Endothelial cell of umbilical vein (primary cell): ENCODE data around the gene HECTD3. TPM values are rescaled to one million over a fixed set of nuclear protein-coding genes. Genes with fewer than 3 reads are reported as not detected.

Experiments used
- BruUV-seq: library from RNA; stranded (reverse); fragments of 400-500 nt; replicated peaks from 2 replicates; lab custom pipeline; 2021; lab: Mats Ljungman, UMichigan
- CTCF ChIA-PET: fragments of 300-600, 350-600 bp; sonication (Branson Sonifier 250); formaldehyde crosslinking; loops from one replicate; lab custom pipeline; 2021; ENCODE audit warnings: antibody characterized with exemption, inconsistent platforms; lab: Charles Lee
- POLR2A ChIA-PET: fragments of 300-600, 350-600 bp; sonication (Branson Sonifier 250); formaldehyde crosslinking; loops from one replicate; lab custom pipeline; 2021; ENCODE audit warnings: antibody characterized with exemption, inconsistent platforms; lab: Charles Lee
- DNase-seq: peaks from one replicate; pipeline ENCODE4 v3.0.0-alpha.2; 2011; ENCODE audit warnings: low read depth, low spot score
- FAIRE-seq: peaks from 2 replicates; lab custom pipeline; 2011; peaks lifted over from hg19 to GRCh38; lab: Jason Lieb, UNC
- H2AFZ ChIP-seq: 2 replicates; pipeline ENCODE4 v1.6.0; 2012; ENCODE audit warnings: low read depth, low read length, control low read depth, inconsistent platforms
- H3K27ac ChIP-seq: 2 replicates; pipeline ENCODE4 v1.5.1; 2011; ENCODE audit warnings: low read depth, mild to moderate bottlenecking, control low read depth, low read length, moderate library complexity; ENCODE audit not compliant: insufficient read depth
- H3K27me3 ChIP-seq, 2 experiments: 2 replicates each; pipeline versions ENCODE4 v1.6.0 to v1.6.1; 2011; ENCODE audit warnings: low read length in 2 of 2, mixed read lengths in 1 of 2; ENCODE audit not compliant: control insufficient read depth in 2 of 2, insufficient read depth in 2 of 2
- H3K36me3 ChIP-seq, 2 experiments: 2 replicates in 1 of 2; 3 replicates in 1 of 2; pipeline ENCODE4 v1.5.1; 2011; ENCODE audit warnings: low read length in 2 of 2, mild to moderate bottlenecking in 1 of 2, moderate library complexity in 1 of 2; ENCODE audit not compliant: control insufficient read depth in 2 of 2, insufficient read depth in 2 of 2; ENCODE audit errors: extremely low read depth in 1 of 2
- H3K4me1 ChIP-seq: 3 replicates; pipeline ENCODE4 v1.5.1; 2011; ENCODE audit warnings: mild to moderate bottlenecking, low read length; ENCODE audit not compliant: control insufficient read depth, insufficient read depth; ENCODE audit errors: extremely low read depth
- H3K4me2 ChIP-seq: 2 replicates; pipeline ENCODE4 v1.6.1; 2011; ENCODE audit warnings: low read length, control low read depth, mixed read lengths; ENCODE audit not compliant: insufficient read depth
- H3K4me3 ChIP-seq, 3 experiments: fragments of 200-600 bp in 1 of 3; sonication (generic), shearing (Covaris generic) in 1 of 3; replicated peaks in 1 of 3; 2 replicates each; pipeline ENCODE4 v1.5.1; 2011 to 2016; ENCODE audit warnings: control low read depth in 3 of 3, low read length in 3 of 3, mild to moderate bottlenecking in 2 of 3, inconsistent platforms in 1 of 3, low read depth in 1 of 3, moderate library complexity in 1 of 3; ENCODE audit not compliant: insufficient read depth in 1 of 3
- H3K79me2 ChIP-seq: 2 replicates; pipeline ENCODE4 v1.6.0; 2012; ENCODE audit warnings: low read length, inconsistent platforms; ENCODE audit not compliant: control insufficient read depth, insufficient read depth
- H3K9ac ChIP-seq: replicated peaks from 2 replicates; pipeline ENCODE3; 2011; ENCODE audit warnings: low read length, control low read depth; ENCODE audit not compliant: insufficient read depth; ENCODE audit errors: extremely low read depth
- H3K9me1 ChIP-seq: replicated peaks from 3 replicates; pipeline ENCODE4 v1.6.0; 2011; ENCODE audit warnings: mild to moderate bottlenecking, low read length; ENCODE audit not compliant: control insufficient read depth, insufficient read depth; ENCODE audit errors: extremely low read depth
- H3K9me3 ChIP-seq: replicated peaks from 2 replicates; pipeline ENCODE4 v1.5.1; 2012; ENCODE audit warnings: low read length, inconsistent platforms; ENCODE audit not compliant: control insufficient read depth, insufficient read depth
- H4K20me1 ChIP-seq: replicated peaks from 2 replicates; pipeline ENCODE3; 2011; ENCODE audit warnings: mild to moderate bottlenecking, low read length; ENCODE audit not compliant: control insufficient read depth, insufficient read depth; ENCODE audit errors: extremely low read depth
- EZH2 ChIP-seq: IDR thresholded peaks from 2 replicates; pipeline ENCODE4 v1.6.1; 2012; ENCODE audit warnings: borderline replicate concordance, low read depth, mild to moderate bottlenecking, moderate library complexity, low read length, inconsistent platforms; ENCODE audit not compliant: severe bottlenecking
- FOS ChIP-seq: IDR thresholded peaks from 2 replicates; pipeline ENCODE4 v1.6.1; 2011; ENCODE audit warnings: mild to moderate bottlenecking, low read length, moderate library complexity, borderline replicate concordance; ENCODE audit not compliant: insufficient read depth
- GATA2 ChIP-seq: IDR thresholded peaks from 2 replicates; pipeline ENCODE4 v1.7.0; 2011; ENCODE audit warnings: low read depth, mild to moderate bottlenecking, moderate library complexity, mixed read lengths, low read length; ENCODE audit not compliant: insufficient read length, insufficient read depth
- JUN ChIP-seq: IDR thresholded peaks from 2 replicates; pipeline ENCODE4 v1.6.1; 2011; ENCODE audit warnings: borderline replicate concordance, low read depth; ENCODE audit not compliant: insufficient read length, insufficient read depth
- MYC ChIP-seq: IDR thresholded peaks from one replicate; pipeline ENCODE4 v1.6.1; 2011; ENCODE audit warnings: mild to moderate bottlenecking, low read depth, low read length
- POLR2A ChIP-seq: IDR thresholded peaks from 2 replicates; pipeline ENCODE4 v1.6.1; 2012; ENCODE audit warnings: low read depth, mild to moderate bottlenecking, control low read depth, low read length
- POLR2AphosphoS5 ChIP-seq: IDR thresholded peaks from 2 replicates; pipeline ENCODE4 v1.6.1; 2012; ENCODE audit warnings: low read depth, mild to moderate bottlenecking, control low read depth, low read length, moderate library complexity; ENCODE audit not compliant: insufficient read depth
- dilution Hi-C: fragments of 300-500 bp; cut with MboI; formaldehyde crosslinking; loops from one replicate; pipeline ENCODE4 v1.15.0; 2019; ENCODE audit warnings: low sequenced_read_pairs; ENCODE audit not compliant: extremely low pct_ligation_motif_present
- intact Hi-C: fragments of 100-400 bp; cut with micrococcal nuclease; formaldehyde crosslinking; loops from one replicate; pipeline ENCODE4 v1.10.0; 2022
- polyA plus RNA-seq, 4 experiments: library from polyadenylated mRNA; depleted of rRNA in 3 of 4; stranded (reverse) in 3 of 4; unstranded in 1 of 4; fragments of >200 nt; gene quantifications; 2 replicates each; pipeline versions ENCODE4 v1.2.1 to v1.2.3, GENCODE V29; 2011 to 2012; ENCODE audit warnings: missing spikeins in 1 of 4
- total RNA-seq: library from RNA; stranded (reverse); gene quantifications from 2 replicates; pipeline ENCODE4 v1.2.3, GENCODE V29; 2021
- TF ChIP-seq, protein P1 (sequence below), 2 donors: IDR thresholded peaks; 1 replicate in 1 of 2; 2 replicates in 1 of 2; pipeline ENCODE4 v1.5.1; 2011; ENCODE audit warnings: low read length in 2 of 2, mild to moderate bottlenecking in 2 of 2, moderate library complexity in 2 of 2, control low read depth in 1 of 2, inconsistent platforms in 1 of 2, low read depth in 1 of 2; ENCODE audit not compliant: insufficient read depth in 1 of 2; ENCODE audit errors: extremely low read depth in 1 of 2
- TF ChIP-seq, protein P2 (sequence below): IDR thresholded peaks from 2 replicates; pipeline ENCODE4 v1.6.1; 2011; ENCODE audit not compliant: insufficient read depth, insufficient read length

HECTD3 gene
- total and polyA plus RNA-seq, 2 donors (not counting 3 experiments of a cell fraction or from before 2014, with no cell fraction given) = 80.0 to 114 TPM

- H3K9me3 ChIP-seq = no peaks in the 10 kb centered on the region
- no peak overlapping the region for H3K4me3 ChIP-seq
- no peak for FAIRE-seq
- TF ChIP-seq, protein P1, sequence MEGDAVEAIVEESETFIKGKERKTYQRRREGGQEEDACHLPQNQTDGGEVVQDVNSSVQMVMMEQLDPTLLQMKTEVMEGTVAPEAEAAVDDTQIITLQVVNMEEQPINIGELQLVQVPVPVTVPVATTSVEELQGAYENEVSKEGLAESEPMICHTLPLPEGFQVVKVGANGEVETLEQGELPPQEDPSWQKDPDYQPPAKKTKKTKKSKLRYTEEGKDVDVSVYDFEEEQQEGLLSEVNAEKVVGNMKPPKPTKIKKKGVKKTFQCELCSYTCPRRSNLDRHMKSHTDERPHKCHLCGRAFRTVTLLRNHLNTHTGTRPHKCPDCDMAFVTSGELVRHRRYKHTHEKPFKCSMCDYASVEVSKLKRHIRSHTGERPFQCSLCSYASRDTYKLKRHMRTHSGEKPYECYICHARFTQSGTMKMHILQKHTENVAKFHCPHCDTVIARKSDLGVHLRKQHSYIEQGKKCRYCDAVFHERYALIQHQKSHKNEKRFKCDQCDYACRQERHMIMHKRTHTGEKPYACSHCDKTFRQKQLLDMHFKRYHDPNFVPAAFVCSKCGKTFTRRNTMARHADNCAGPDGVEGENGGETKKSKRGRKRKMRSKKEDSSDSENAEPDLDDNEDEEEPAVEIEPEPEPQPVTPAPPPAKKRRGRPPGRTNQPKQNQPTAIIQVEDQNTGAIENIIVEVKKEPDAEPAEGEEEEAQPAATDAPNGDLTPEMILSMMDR (IDR thresholded peaks at IDR 0.05; ENCODE audit: extremely low read depth in 1 of 2, insufficient read depth in 1 of 2, low read depth in 1 of 2, low read length in 2 of 2) = no peak
- TF ChIP-seq, protein P2, sequence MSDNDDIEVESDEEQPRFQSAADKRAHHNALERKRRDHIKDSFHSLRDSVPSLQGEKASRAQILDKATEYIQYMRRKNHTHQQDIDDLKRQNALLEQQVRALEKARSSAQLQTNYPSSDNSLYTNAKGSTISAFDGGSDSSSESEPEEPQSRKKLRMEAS = no peak
- no peak for TF ChIP-seq POLR2A
- no peak for TF ChIP-seq MYC
- no peak for TF ChIP-seq POLR2AphosphoS5
- no peak for TF ChIP-seq GATA2
- no peak for TF ChIP-seq JUN
- TF ChIP-seq FOS = no peak
- TF ChIP-seq EZH2 = no peak
- peaks cover under 1% of the 10 kb centered on the region for H3K4me1 ChIP-seq
- no peak for DNase-seq
- no peak overlapping the region for H3K27ac ChIP-seq
- POLR2A ChIA-PET = no interaction called here
- no peaks in the 10 kb centered on the region for H3K9me1 ChIP-seq
- CTCF ChIA-PET = interaction anchor here (1.1 to 1.6 kb wide), 3 partner anchors 10 to 211 kb away, joined by 3 to 6 read pairs (median 3); no protein-coding TSS in a partner anchor
- H3K9ac ChIP-seq = no peak overlapping the region
- dilution Hi-C loops (no loop called here), intact Hi-C loops (no loop called here)
- no peaks in the 10 kb centered on the region for H3K27me3 ChIP-seq
- no peak overlapping the region for H3K4me2 ChIP-seq
- H3K36me3 ChIP-seq = peaks cover 17 to 67% of the 10 kb centered on the region in 2 experiments
- H4K20me1 ChIP-seq = no peaks in the 10 kb centered on the region
- H2AFZ ChIP-seq = no peak overlapping the region
- peaks cover under 1% of the 10 kb centered on the region for H3K79me2 ChIP-seq
- BruUV-seq = no TSS peak
Observed at GRCh38 chr1:45004281-45004920, 6.7 kb downstream of the HECTD3 start.
